Retinal pigment epithelial cell (primary cell): ENCODE results near the gene TMEM200A.
A peak's percentile ranks its signal among the peaks of the same experiment; 100 is the strongest.

Source experiments
- DNase-seq: peaks from one replicate; pipeline ENCODE4 v3.0.0-alpha.2; 2010; ENCODE audit warnings: low read depth
- H3K4me3 ChIP-seq: 2 replicates; pipeline ENCODE4 v1.5.1; 2011; ENCODE audit warnings: mild to moderate bottlenecking, low read length, control low read depth, moderate library complexity
- TF ChIP-seq, protein P1 (sequence below): conservative IDR thresholded peaks from 2 replicates; pipeline ENCODE4 v1.5.1; 2011; ENCODE audit warnings: low read depth, low read length, control low read depth, inconsistent platforms

Gene TMEM200A

GRCh38 chr6:130434174-130434873 lies 68.5 kb downstream of the TMEM200A start:
- DNase-seq = peak; percentile 88
- no peak overlapping the region for H3K4me3 ChIP-seq
- TF ChIP-seq, protein P1, sequence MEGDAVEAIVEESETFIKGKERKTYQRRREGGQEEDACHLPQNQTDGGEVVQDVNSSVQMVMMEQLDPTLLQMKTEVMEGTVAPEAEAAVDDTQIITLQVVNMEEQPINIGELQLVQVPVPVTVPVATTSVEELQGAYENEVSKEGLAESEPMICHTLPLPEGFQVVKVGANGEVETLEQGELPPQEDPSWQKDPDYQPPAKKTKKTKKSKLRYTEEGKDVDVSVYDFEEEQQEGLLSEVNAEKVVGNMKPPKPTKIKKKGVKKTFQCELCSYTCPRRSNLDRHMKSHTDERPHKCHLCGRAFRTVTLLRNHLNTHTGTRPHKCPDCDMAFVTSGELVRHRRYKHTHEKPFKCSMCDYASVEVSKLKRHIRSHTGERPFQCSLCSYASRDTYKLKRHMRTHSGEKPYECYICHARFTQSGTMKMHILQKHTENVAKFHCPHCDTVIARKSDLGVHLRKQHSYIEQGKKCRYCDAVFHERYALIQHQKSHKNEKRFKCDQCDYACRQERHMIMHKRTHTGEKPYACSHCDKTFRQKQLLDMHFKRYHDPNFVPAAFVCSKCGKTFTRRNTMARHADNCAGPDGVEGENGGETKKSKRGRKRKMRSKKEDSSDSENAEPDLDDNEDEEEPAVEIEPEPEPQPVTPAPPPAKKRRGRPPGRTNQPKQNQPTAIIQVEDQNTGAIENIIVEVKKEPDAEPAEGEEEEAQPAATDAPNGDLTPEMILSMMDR = peak; percentile 8

DNA sequence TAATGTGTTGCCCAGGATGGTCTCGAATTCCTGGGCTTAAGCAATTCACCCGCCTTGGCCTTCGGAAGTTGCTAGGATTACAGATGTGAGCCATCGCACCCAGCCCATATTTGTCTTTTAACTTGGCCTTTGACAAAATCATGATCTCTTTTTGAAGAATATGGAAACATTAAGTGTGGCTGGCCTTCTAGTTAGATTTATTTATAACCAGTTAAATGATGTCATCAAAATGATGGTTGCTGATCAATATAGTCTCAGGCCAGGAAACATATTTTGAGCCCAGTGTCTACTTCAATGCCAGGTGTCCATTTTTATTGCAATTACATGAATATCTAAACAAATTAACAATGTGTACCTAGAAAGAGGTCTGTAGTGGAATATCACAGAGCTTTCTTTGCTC lies 69.4 kb downstream of the TMEM200A start:
- DNase-seq = no peak
- TF ChIP-seq, protein P1 = no peak
- H3K4me3 ChIP-seq = no peak overlapping the region

- no peak overlapping the region for H3K4me3 ChIP-seq
- TF ChIP-seq, protein P1 = no peak
- no peak for DNase-seq
Observed at GRCh38 chr6:130437961-130438360, 72.1 kb downstream of the TMEM200A start.

GRCh38 chr6:130447374-130447773 lies 81.6 kb downstream of the TMEM200A start:
- DNase-seq = peak; percentile 53
- no peak overlapping the region for H3K4me3 ChIP-seq
- TF ChIP-seq, protein P1 = no peak

- no peak for DNase-seq
- TF ChIP-seq, protein P1 = no peak
- H3K4me3 ChIP-seq = no peak overlapping the region
Observed at GRCh38 chr6:130452336-130452735, 86.5 kb downstream of the TMEM200A start.

DNA sequence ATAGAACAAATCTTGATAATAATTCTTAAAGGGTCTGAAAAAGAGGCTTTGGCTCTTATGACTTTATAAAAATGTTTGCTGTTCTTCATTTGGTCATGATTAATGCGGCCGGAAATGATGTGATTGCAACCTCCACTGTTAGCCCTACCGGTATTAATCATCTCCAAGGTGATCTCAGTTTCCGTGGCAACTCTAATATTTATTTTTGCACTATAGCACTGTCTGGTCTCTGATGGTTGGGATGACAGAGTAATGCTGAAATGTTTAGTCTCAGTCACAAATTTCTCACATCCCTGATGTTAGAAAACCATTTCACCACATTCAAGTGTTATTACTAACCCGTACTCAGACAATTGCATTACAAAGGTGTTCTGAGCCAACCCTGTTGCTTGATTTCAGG lies 87.4 kb downstream of the TMEM200A start:
- no peak for DNase-seq
- TF ChIP-seq, protein P1 = no peak
- no peak overlapping the region for H3K4me3 ChIP-seq

GRCh38 chr6:130457605-130458004 lies 91.8 kb downstream of the TMEM200A start:
- DNase-seq = no peak
- no peak overlapping the region for H3K4me3 ChIP-seq
- TF ChIP-seq, protein P1 = peak; percentile 28
